ENCODE measurements around the gene DMTF1. TPM values are rescaled to one million over a fixed set of nuclear protein-coding genes. Genes with fewer than 3 reads are reported as not detected.

DMTF1 gene
- polyA plus RNA-seq, 2 donors: 18.9 to 37.6 TPM

GRCh38 chr7:87179180-87179579, 26.9 kb downstream of the DMTF1 start:
- 94 to 95% methylated on average over 3 of the region's 3 CpGs for WGBS, 2 donors
- Histone ChIP-seq H3K27me3 (ENCODE audit: control insufficient read depth in 1 of 2, insufficient read depth in 2 of 2, low read length in 2 of 2) (no peaks in the 10 kb centered on the region), H3K27ac (ENCODE audit: low read depth in 2 of 2, low read length in 1 of 2) (no peak overlapping the region), H3K36me3 (ENCODE audit: control insufficient read depth in 2 of 2, insufficient read depth in 2 of 2, low read length in 1 of 2) (peaks cover 3 to 4% of the 10 kb centered on the region in 2 donors), H3K4me1 (ENCODE audit: control insufficient read depth in 2 of 2, insufficient read depth in 2 of 2, low read length in 1 of 2) (no peaks in the 10 kb centered on the region), H3K9me3 (ENCODE audit: control insufficient read depth in 2 of 2, insufficient read depth in 1 of 2, low read depth in 1 of 2, low read length in 1 of 2) (no peaks in the 10 kb centered on the region), H3K4me3 (ENCODE audit: low read depth in 1 of 2, low read length in 2 of 2) (no peak overlapping the region)

- Histone ChIP-seq H3K27ac (ENCODE audit: low read depth in 2 of 2, low read length in 1 of 2) (no peak overlapping the region), H3K36me3 (ENCODE audit: control insufficient read depth in 2 of 2, insufficient read depth in 2 of 2, low read length in 1 of 2) (peaks cover 3 to 11% of the 10 kb centered on the region in 2 donors), H3K4me1 (ENCODE audit: control insufficient read depth in 2 of 2, insufficient read depth in 2 of 2, low read length in 1 of 2) (peaks cover 0 to 2% of the 10 kb centered on the region in 2 donors), H3K4me3 (ENCODE audit: low read depth in 1 of 2, low read length in 2 of 2) (no peak overlapping the region), H3K9me3 (ENCODE audit: control insufficient read depth in 2 of 2, insufficient read depth in 1 of 2, low read depth in 1 of 2, low read length in 1 of 2) (no peaks in the 10 kb centered on the region), H3K27me3 (ENCODE audit: control insufficient read depth in 1 of 2, insufficient read depth in 2 of 2, low read length in 2 of 2) (no peaks in the 10 kb centered on the region)
- 95 to 100% methylated on average over 2 of the region's 2 CpGs for WGBS, 2 donors
Measured at GRCh38 chr7:87187120-87187519, 34.9 kb downstream of the DMTF1 start.

GRCh38 chr7:87188930-87189329, 36.7 kb downstream of the DMTF1 start:
- H3K27me3 ChIP-seq (ENCODE audit: control insufficient read depth in 1 of 2, insufficient read depth in 2 of 2, low read length in 2 of 2): no peaks in the 10 kb centered on the region
- 91 to 92% methylated on average over 2 of the region's 2 CpGs for WGBS, 2 donors
- no peak overlapping the region for H3K4me3 ChIP-seq (ENCODE audit: low read depth in 1 of 2, low read length in 2 of 2)
- H3K36me3 ChIP-seq (ENCODE audit: control insufficient read depth in 2 of 2, insufficient read depth in 2 of 2, low read length in 1 of 2): peaks cover 7 to 18% of the 10 kb centered on the region in 2 donors
- H3K9me3 ChIP-seq (ENCODE audit: control insufficient read depth in 2 of 2, insufficient read depth in 1 of 2, low read depth in 1 of 2, low read length in 1 of 2): no peaks in the 10 kb centered on the region
- peaks cover 0 to 2% of the 10 kb centered on the region in 2 donors for H3K4me1 ChIP-seq (ENCODE audit: control insufficient read depth in 2 of 2, insufficient read depth in 2 of 2, low read length in 1 of 2)
- no peak overlapping the region for H3K27ac ChIP-seq (ENCODE audit: low read depth in 2 of 2, low read length in 1 of 2)

GRCh38 chr7:87190783-87191182, 38.5 kb downstream of the DMTF1 start:
- H3K27ac ChIP-seq (ENCODE audit: low read depth in 2 of 2, low read length in 1 of 2): no peak overlapping the region
- H3K4me3 ChIP-seq (ENCODE audit: low read depth in 1 of 2, low read length in 2 of 2): no peak overlapping the region
- no peaks in the 10 kb centered on the region for H3K4me1 ChIP-seq (ENCODE audit: control insufficient read depth in 2 of 2, insufficient read depth in 2 of 2, low read length in 1 of 2)
- no peaks in the 10 kb centered on the region for H3K27me3 ChIP-seq (ENCODE audit: control insufficient read depth in 1 of 2, insufficient read depth in 2 of 2, low read length in 2 of 2)
- WGBS, 2 donors: 81 to 86% methylated on average over 3 of the region's 3 CpGs
- peaks cover 13 to 19% of the 10 kb centered on the region in 2 donors for H3K36me3 ChIP-seq (ENCODE audit: control insufficient read depth in 2 of 2, insufficient read depth in 2 of 2, low read length in 1 of 2)
- no peaks in the 10 kb centered on the region for H3K9me3 ChIP-seq (ENCODE audit: control insufficient read depth in 2 of 2, insufficient read depth in 1 of 2, low read depth in 1 of 2, low read length in 1 of 2)

- Histone ChIP-seq H3K9me3 (ENCODE audit: control insufficient read depth in 2 of 2, insufficient read depth in 1 of 2, low read depth in 1 of 2, low read length in 1 of 2) (no peaks in the 10 kb centered on the region), H3K36me3 (ENCODE audit: control insufficient read depth in 2 of 2, insufficient read depth in 2 of 2, low read length in 1 of 2) (peaks cover 10 to 13% of the 10 kb centered on the region in 2 donors), H3K27me3 (ENCODE audit: control insufficient read depth in 1 of 2, insufficient read depth in 2 of 2, low read length in 2 of 2) (no peaks in the 10 kb centered on the region), H3K27ac (ENCODE audit: low read depth in 2 of 2, low read length in 1 of 2) (peak overlapping the region in 1 of 2 donors; percentile 10), H3K4me1 (ENCODE audit: control insufficient read depth in 2 of 2, insufficient read depth in 2 of 2, low read length in 1 of 2) (no peaks in the 10 kb centered on the region), H3K4me3 (ENCODE audit: low read depth in 1 of 2, low read length in 2 of 2) (no peak overlapping the region)
- 73 to 75% methylated on average over 6 of the region's 6 CpGs for WGBS, 2 donors
Measured at GRCh38 chr7:87192784-87193487, 40.7 kb downstream of the DMTF1 start.

- no peak overlapping the region for H3K4me3 ChIP-seq (ENCODE audit: low read depth in 1 of 2, low read length in 2 of 2)
- H3K9me3 ChIP-seq (ENCODE audit: control insufficient read depth in 2 of 2, insufficient read depth in 1 of 2, low read depth in 1 of 2, low read length in 1 of 2): no peaks in the 10 kb centered on the region
- 88 to 90% methylated on average over 1 of the region's 1 CpG for WGBS, 2 donors
- H3K27me3 ChIP-seq (ENCODE audit: control insufficient read depth in 1 of 2, insufficient read depth in 2 of 2, low read length in 2 of 2): no peaks in the 10 kb centered on the region
- no peaks in the 10 kb centered on the region for H3K4me1 ChIP-seq (ENCODE audit: control insufficient read depth in 2 of 2, insufficient read depth in 2 of 2, low read length in 1 of 2)
- H3K27ac ChIP-seq (ENCODE audit: low read depth in 2 of 2, low read length in 1 of 2): no peak overlapping the region
- peaks cover 10 to 11% of the 10 kb centered on the region in 2 donors for H3K36me3 ChIP-seq (ENCODE audit: control insufficient read depth in 2 of 2, insufficient read depth in 2 of 2, low read length in 1 of 2)
Measured at GRCh38 chr7:87193912-87194311, 41.7 kb downstream of the DMTF1 start.

- Histone ChIP-seq H3K4me3 (ENCODE audit: low read depth in 1 of 2, low read length in 2 of 2) (no peak overlapping the region), H3K9me3 (ENCODE audit: control insufficient read depth in 2 of 2, insufficient read depth in 1 of 2, low read depth in 1 of 2, low read length in 1 of 2) (no peaks in the 10 kb centered on the region), H3K4me1 (ENCODE audit: control insufficient read depth in 2 of 2, insufficient read depth in 2 of 2, low read length in 1 of 2) (no peaks in the 10 kb centered on the region), H3K36me3 (ENCODE audit: control insufficient read depth in 2 of 2, insufficient read depth in 2 of 2, low read length in 1 of 2) (peaks cover 2 to 6% of the 10 kb centered on the region in 2 donors), H3K27me3 (ENCODE audit: control insufficient read depth in 1 of 2, insufficient read depth in 2 of 2, low read length in 2 of 2) (no peaks in the 10 kb centered on the region), H3K27ac (ENCODE audit: low read depth in 2 of 2, low read length in 1 of 2) (no peak overlapping the region)
- WGBS, 2 donors: 96 to 100% methylated on average over 1 of the region's 1 CpG
Measured at GRCh38 chr7:87199241-87199640, 47.0 kb downstream of the DMTF1 start.

GRCh38 chr7:87199700-87200450, 47.6 kb downstream of the DMTF1 start:
- Histone ChIP-seq H3K36me3 (ENCODE audit: control insufficient read depth in 2 of 2, insufficient read depth in 2 of 2, low read length in 1 of 2) (peaks cover 2 to 6% of the 10 kb centered on the region in 2 donors), H3K4me1 (ENCODE audit: control insufficient read depth in 2 of 2, insufficient read depth in 2 of 2, low read length in 1 of 2) (no peaks in the 10 kb centered on the region), H3K4me3 (ENCODE audit: low read depth in 1 of 2, low read length in 2 of 2) (no peak overlapping the region), H3K27ac (ENCODE audit: low read depth in 2 of 2, low read length in 1 of 2) (no peak overlapping the region), H3K9me3 (ENCODE audit: control insufficient read depth in 2 of 2, insufficient read depth in 1 of 2, low read depth in 1 of 2, low read length in 1 of 2) (peaks cover 0 to 5% of the 10 kb centered on the region in 2 donors), H3K27me3 (ENCODE audit: control insufficient read depth in 1 of 2, insufficient read depth in 2 of 2, low read length in 2 of 2) (no peaks in the 10 kb centered on the region)
- 82% methylated on average over 6 of the region's 6 CpGs for WGBS, 2 donors

GRCh38 chr7:87202208-87202607, 50.0 kb downstream of the DMTF1 start:
- Histone ChIP-seq H3K4me3 (ENCODE audit: low read depth in 1 of 2, low read length in 2 of 2) (no peak overlapping the region), H3K27me3 (ENCODE audit: control insufficient read depth in 1 of 2, insufficient read depth in 2 of 2, low read length in 2 of 2) (no peaks in the 10 kb centered on the region), H3K27ac (ENCODE audit: low read depth in 2 of 2, low read length in 1 of 2) (no peak overlapping the region), H3K4me1 (ENCODE audit: control insufficient read depth in 2 of 2, insufficient read depth in 2 of 2, low read length in 1 of 2) (no peaks in the 10 kb centered on the region), H3K36me3 (ENCODE audit: control insufficient read depth in 2 of 2, insufficient read depth in 2 of 2, low read length in 1 of 2) (no peaks in the 10 kb centered on the region), H3K9me3 (ENCODE audit: control insufficient read depth in 2 of 2, insufficient read depth in 1 of 2, low read depth in 1 of 2, low read length in 1 of 2) (peaks cover 0 to 7% of the 10 kb centered on the region in 2 donors)
- 84 to 90% methylated on average over 1 of the region's 1 CpG for WGBS, 2 donors
